Kidney epithelial cell (primary cell): ENCODE data around the gene PGAP2. TPM values are rescaled to one million over a fixed set of nuclear protein-coding genes. Genes with fewer than 3 reads are reported as not detected.

Experiments used
- DNase-seq: peaks from one replicate; pipeline ENCODE4 v3.0.0-alpha.2; 2010; ENCODE audit warnings: low read depth
- H3K27me3 ChIP-seq: 2 replicates; pipeline ENCODE4 v1.6.0; 2011; ENCODE audit warnings: low read length; ENCODE audit not compliant: control insufficient read depth, insufficient read depth
- H3K36me3 ChIP-seq: 2 replicates; pipeline ENCODE4 v1.5.1; 2011; ENCODE audit warnings: low read length; ENCODE audit not compliant: control insufficient read depth, insufficient read depth
- H3K4me3 ChIP-seq: 2 replicates; pipeline ENCODE4 v1.5.1; 2011; ENCODE audit warnings: low read depth, mild to moderate bottlenecking, control low read depth, low read length
- total RNA-seq: library from RNA; depleted of rRNA; stranded (reverse); fragments of >200 nt; gene quantifications from 2 replicates; pipeline ENCODE4 v1.2.3, GENCODE V29; 2015
- TF ChIP-seq, protein P1 (sequence below): IDR thresholded peaks from 2 replicates; pipeline ENCODE4 v1.5.1; 2011; ENCODE audit warnings: mild to moderate bottlenecking, moderate library complexity, low read length, control low read depth, inconsistent platforms; ENCODE audit not compliant: insufficient read depth, poor library complexity, severe bottlenecking

The PGAP2 gene
- total RNA-seq, 1 donor from 2014 or later = 20.3 TPM

DNA sequence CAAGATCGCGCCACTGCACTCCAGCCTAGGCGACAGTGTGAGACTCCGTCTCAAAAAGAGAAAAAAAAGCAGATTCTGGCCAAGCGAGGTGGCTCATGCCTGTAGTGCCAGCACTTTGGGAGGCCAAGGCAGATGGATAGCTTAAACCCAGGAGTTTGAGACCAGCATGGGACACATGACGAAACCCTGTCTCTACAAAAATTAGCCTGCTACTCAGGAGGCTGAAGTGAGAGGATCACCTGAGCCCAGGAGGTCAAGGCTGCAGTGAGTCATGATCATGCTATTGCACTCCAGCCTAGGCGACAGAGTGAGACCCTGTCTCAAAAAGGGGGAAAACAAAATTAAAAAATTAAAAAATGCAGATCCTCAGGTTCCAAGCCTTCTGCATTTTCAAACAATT lies 14.0 kb downstream of the PGAP2 start:
- Histone ChIP-seq H3K27me3 (no peaks in the 10 kb centered on the region), H3K36me3 (no peaks in the 10 kb centered on the region), H3K4me3 (no peak overlapping the region)
- TF ChIP-seq, protein P1, sequence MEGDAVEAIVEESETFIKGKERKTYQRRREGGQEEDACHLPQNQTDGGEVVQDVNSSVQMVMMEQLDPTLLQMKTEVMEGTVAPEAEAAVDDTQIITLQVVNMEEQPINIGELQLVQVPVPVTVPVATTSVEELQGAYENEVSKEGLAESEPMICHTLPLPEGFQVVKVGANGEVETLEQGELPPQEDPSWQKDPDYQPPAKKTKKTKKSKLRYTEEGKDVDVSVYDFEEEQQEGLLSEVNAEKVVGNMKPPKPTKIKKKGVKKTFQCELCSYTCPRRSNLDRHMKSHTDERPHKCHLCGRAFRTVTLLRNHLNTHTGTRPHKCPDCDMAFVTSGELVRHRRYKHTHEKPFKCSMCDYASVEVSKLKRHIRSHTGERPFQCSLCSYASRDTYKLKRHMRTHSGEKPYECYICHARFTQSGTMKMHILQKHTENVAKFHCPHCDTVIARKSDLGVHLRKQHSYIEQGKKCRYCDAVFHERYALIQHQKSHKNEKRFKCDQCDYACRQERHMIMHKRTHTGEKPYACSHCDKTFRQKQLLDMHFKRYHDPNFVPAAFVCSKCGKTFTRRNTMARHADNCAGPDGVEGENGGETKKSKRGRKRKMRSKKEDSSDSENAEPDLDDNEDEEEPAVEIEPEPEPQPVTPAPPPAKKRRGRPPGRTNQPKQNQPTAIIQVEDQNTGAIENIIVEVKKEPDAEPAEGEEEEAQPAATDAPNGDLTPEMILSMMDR = no peak
- no peak for DNase-seq

DNA sequence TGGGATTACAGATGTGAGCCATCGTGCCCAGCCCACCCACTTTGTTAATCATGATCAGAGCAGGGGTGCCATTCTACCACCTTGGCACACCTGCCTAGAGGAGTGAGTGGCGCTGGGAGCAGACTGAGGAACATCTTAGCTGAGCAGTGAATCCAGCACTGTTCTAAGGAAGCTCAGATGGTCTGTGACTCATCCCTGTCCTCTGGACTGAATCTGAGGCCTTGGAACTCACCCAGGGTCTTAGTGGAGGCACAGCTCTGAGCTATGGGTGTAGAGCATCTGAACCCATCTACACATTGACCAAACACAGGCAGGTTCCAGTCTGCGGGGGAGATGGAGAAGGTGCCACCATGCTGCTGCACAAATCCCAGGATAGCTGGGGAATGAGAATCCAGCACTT lies 14.9 kb downstream of the PGAP2 start:
- Histone ChIP-seq H3K36me3 (peaks cover 2% of the 10 kb centered on the region), H3K4me3 (no peak overlapping the region), H3K27me3 (no peaks in the 10 kb centered on the region)
- DNase-seq = no peak
- TF ChIP-seq, protein P1 = no peak

DNA sequence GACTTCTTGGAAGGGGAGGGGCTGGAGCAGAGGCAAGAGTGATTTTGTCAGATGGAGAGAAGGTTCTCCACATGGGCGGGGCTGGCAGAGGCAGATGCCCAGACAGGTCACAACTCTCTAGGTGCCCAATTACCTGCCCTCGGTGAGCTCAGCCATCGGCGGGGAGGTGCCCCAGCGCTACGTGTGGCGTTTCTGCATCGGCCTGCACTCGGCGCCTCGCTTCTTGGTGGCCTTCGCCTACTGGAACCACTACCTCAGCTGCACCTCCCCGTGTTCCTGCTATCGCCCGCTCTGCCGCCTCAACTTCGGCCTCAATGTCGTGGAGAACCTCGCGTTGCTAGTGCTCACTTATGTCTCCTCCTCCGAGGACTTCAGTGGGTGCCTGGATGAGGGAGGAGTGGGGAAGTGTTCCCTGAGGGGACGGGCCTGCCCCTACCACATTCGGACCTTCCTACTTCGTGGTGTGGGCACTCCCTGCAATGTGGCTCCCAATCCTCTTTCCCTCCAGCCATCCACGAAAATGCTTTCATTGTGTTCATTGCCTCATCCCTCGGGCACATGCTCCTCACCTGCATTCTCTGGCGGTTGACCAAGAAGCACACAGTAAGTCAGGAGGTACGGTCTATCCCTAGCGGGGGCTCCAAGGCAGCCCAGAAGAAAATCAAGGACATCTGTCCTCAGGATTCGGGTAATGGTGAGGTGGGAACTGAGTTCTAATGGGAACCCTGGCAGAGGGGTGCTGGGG lies 15.6 kb downstream of the PGAP2 start:
- no peak for DNase-seq
- no peak overlapping the region for H3K4me3 ChIP-seq
- TF ChIP-seq, protein P1 = no peak
- peaks cover 2% of the 10 kb centered on the region for H3K36me3 ChIP-seq
- no peaks in the 10 kb centered on the region for H3K27me3 ChIP-seq

DNA sequence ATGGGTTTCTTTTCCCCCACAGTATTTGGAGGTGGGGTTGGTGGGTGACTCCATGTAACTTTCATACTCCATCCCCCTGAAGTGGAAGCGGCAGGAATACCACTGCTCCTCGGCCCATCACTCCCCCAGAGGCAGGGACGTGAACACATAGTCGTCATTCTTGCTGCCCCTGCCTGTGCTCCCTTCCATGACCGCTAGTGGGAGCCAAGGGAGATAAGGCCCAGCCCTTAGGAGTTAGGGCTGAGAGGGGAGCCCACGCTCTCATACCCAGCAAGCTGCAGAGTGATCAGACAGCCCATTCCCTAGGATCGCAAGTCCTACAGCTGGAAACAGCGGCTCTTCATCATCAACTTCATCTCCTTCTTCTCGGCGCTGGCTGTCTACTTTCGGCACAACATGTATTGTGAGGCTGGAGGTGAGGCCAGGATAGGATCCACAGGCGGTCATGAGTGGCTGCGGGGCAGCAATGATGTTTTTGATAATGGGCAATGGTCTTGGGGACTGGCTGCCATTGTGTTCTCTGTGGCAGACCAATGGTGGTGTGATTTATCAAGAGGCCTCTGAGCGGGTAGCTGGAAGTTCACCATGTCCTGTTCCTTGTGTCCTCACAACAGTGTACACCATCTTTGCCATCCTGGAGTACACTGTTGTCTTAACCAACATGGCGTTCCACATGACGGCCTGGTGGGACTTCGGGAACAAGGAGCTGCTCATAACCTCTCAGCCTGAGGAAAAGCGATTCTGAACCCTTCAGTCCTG lies 16.5 kb downstream of the PGAP2 start:
- TF ChIP-seq, protein P1 = peak; percentile 57
- Histone ChIP-seq H3K36me3 (peaks cover 2% of the 10 kb centered on the region), H3K27me3 (no peaks in the 10 kb centered on the region), H3K4me3 (no peak overlapping the region)
- no peak for DNase-seq

DNA sequence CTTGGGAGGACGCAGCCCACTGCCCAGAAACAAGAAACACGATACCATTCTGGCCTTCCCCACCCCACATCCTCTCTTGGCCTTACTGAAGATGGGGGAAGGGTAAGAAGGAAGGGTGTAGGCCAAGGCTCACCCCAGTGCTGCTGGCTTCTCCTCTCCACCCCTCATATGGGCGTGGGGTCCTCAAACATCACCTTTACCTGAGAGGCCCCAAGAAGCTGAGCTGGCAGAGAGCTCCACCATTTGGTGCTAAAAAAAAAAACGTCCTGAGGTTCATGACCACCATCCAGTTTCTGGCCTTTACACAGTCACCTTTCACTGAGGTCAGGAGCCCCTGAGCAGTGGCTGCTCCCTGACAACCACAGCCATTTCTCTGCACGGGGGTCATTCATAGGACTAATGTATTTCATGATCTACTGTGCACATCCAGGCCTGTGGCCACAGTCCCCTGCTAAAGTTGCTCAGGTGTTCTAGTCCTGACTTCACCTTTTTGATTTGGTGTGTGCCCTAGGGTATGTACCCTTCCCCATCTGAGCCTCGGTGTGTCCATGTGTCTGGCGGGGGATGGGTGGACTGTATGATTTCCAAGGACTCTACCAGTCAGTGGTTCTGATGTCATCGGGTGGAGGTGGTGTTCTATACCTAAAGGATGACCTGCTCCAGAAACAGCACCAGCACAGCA lies 17.3 kb downstream of the PGAP2 start:
- TF ChIP-seq, protein P1 = no peak
- no peaks in the 10 kb centered on the region for H3K27me3 ChIP-seq
- peaks cover 2% of the 10 kb centered on the region for H3K36me3 ChIP-seq
- DNase-seq = no peak
- H3K4me3 ChIP-seq = no peak overlapping the region
